Measurements from ENCODE around the gene TAF10. TPM values are rescaled to one million over a fixed set of nuclear protein-coding genes. Genes with fewer than 3 reads are reported as not detected.
A peak's percentile ranks its signal among the peaks of the same experiment; 100 is the strongest.

The TAF10 gene
- total and polyA plus RNA-seq, 8 donors = 53.5 to 116 (median 86.8) TPM

DNA sequence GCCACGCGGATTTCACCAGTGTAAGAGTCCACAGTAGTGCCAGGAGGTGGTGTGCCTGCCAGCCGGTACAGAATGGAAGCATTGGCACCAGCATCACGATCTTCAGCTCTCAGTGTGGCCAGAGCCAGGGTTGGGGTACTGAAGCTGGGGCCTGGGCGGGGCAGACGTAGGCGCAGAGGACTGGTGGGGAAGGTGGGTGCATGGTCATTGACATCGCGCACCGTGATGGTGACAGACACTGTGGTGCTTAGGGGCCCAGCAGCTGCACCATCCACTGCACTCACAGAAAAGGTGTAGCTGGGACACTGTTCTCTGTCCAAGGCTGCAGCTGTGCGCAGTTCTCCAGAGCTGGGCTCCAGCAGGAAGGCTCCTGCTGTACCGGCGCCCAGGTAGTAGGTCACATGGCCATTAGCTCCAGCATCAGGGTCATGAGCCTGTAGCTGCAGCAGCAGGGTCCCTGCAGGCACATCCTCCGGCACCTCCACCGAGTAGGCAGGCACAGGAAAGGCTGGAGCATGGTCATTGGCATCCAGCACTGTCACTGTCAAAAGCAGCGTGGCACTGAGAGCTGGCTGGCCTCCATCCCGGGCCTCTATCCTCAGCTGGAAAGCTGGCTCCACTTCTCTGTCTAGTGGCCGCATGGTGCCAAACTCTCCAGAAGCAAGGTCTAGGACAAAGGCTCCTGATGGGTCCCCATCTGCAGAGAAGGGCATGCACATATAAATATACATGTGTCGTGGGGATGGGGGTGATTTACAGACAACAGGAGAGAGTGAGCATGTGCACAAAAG is 15.2 kb upstream of the TAF10 start:
- Histone ChIP-seq H3K27ac (no peak overlapping the region), H3K4me1 (peaks cover 0 to 4% (median 0%) of the 10 kb centered on the region in 3 donors), H3K9me3 (no peaks in the 10 kb centered on the region), H3K36me3 (no peaks in the 10 kb centered on the region), H3K27me3 (no peaks in the 10 kb centered on the region), H3K4me3 (no peak overlapping the region)
- no peak for FAIRE-seq
- intact Hi-C loops (cut with DNase I) = no loop called here
- DNase-seq = no peak
- ATAC-seq = no peak
- TF ChIP-seq, protein P1, sequence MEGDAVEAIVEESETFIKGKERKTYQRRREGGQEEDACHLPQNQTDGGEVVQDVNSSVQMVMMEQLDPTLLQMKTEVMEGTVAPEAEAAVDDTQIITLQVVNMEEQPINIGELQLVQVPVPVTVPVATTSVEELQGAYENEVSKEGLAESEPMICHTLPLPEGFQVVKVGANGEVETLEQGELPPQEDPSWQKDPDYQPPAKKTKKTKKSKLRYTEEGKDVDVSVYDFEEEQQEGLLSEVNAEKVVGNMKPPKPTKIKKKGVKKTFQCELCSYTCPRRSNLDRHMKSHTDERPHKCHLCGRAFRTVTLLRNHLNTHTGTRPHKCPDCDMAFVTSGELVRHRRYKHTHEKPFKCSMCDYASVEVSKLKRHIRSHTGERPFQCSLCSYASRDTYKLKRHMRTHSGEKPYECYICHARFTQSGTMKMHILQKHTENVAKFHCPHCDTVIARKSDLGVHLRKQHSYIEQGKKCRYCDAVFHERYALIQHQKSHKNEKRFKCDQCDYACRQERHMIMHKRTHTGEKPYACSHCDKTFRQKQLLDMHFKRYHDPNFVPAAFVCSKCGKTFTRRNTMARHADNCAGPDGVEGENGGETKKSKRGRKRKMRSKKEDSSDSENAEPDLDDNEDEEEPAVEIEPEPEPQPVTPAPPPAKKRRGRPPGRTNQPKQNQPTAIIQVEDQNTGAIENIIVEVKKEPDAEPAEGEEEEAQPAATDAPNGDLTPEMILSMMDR (IDR thresholded peaks at IDR 0.05) = no peak
- 79 to 86% methylated on average over 19 of the region's 19 CpGs for WGBS, 2 donors

- TF ChIP-seq, protein P1 (IDR thresholded peaks at IDR 0.05) = no peak
- intact Hi-C loops (cut with DNase I) = no loop called here
- H3K4me1 ChIP-seq = peaks cover 0 to 4% (median 0%) of the 10 kb centered on the region in 3 donors
- no peak for FAIRE-seq
- H3K27ac ChIP-seq = no peak overlapping the region
- H3K4me3 ChIP-seq = no peak overlapping the region
- no peak for DNase-seq
- no peaks in the 10 kb centered on the region for H3K27me3 ChIP-seq
- no peak for ATAC-seq
- H3K36me3 ChIP-seq = no peaks in the 10 kb centered on the region
- 94 to 95% methylated on average over 17 of the region's 17 CpGs for WGBS, 2 donors
- H3K9me3 ChIP-seq = no peaks in the 10 kb centered on the region
Measured at GRCh38 chr11:6625832-6626420, 13.9 kb upstream of the TAF10 start.

DNA sequence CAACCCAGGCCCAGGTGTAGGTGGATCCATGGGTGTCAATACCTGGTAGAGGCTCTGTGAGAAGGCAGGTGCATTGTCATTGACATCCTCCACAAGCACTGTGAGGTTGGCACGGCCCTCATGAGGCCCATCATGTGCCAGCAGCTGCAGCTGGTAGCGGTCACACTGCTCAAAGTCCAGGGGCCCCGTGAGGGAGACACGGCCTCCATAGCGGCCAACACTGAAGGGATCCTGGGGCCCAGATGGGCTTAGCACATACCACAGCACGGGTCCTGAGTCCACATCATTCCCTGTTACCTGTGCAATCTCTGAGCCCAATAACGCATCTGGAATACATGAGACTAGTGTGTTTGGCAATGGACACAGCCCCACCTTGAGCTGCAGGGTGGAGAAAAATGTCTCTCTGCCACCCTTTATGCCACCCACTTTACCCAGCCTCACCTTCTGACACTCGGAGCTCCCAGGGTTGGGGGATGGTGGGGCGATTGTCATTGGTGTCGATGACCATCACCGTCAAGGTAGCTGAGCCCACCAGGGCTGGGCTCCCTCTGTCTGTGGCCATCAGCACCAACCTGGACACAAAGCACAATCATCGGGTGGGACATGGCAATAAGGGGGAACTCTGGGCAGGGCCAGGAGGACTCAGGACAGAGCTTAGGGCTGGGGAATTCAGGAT is 13.3 kb upstream of the TAF10 start:
- no peak for FAIRE-seq
- Histone ChIP-seq H3K9me3 (no peaks in the 10 kb centered on the region), H3K4me3 (no peak overlapping the region), H3K4me1 (peaks cover 0 to 4% (median 0%) of the 10 kb centered on the region in 3 donors), H3K27me3 (no peaks in the 10 kb centered on the region), H3K36me3 (no peaks in the 10 kb centered on the region), H3K27ac (no peak overlapping the region)
- intact Hi-C loops (cut with DNase I) = no loop called here
- TF ChIP-seq, protein P1 (IDR thresholded peaks at IDR 0.05) = no peak
- peak in 3 of 4 donors; percentile 37 to 47 (median 39) for ATAC-seq
- peak in 3 of 6 donors; percentile 41 to 53 (median 49) for DNase-seq
- WGBS, 2 donors = 63 to 65% methylated on average over 12 of the region's 12 CpGs

- Histone ChIP-seq H3K36me3 (no peaks in the 10 kb centered on the region), H3K27me3 (no peaks in the 10 kb centered on the region), H3K4me1 (peaks cover under 1 to 5% (median 4%) of the 10 kb centered on the region in 3 donors), H3K4me3 (no peak overlapping the region), H3K9me3 (no peaks in the 10 kb centered on the region), H3K27ac (no peak overlapping the region)
- DNase-seq (peak in 1 of 6 donors; percentile 52), ATAC-seq (no peak), FAIRE-seq (no peak)
- 87 to 89% methylated on average over 31 of the region's 31 CpGs for WGBS, 2 donors
- intact Hi-C loops (cut with DNase I) = no loop called here
- TF ChIP-seq, protein P1 (IDR thresholded peaks at IDR 0.05) = no peak
Measured at GRCh38 chr11:6623391-6624363, 11.7 kb upstream of the TAF10 start.
